ENCODE measurements around the gene IGF1R.

IGF1R gene

GRCh38 chr15:98796685-98797357, 148.5 kb downstream of the IGF1R start:
- in situ Hi-C loops (cut with HindIII; ENCODE audit: low sequenced_read_pairs): no loop called here

DNA sequence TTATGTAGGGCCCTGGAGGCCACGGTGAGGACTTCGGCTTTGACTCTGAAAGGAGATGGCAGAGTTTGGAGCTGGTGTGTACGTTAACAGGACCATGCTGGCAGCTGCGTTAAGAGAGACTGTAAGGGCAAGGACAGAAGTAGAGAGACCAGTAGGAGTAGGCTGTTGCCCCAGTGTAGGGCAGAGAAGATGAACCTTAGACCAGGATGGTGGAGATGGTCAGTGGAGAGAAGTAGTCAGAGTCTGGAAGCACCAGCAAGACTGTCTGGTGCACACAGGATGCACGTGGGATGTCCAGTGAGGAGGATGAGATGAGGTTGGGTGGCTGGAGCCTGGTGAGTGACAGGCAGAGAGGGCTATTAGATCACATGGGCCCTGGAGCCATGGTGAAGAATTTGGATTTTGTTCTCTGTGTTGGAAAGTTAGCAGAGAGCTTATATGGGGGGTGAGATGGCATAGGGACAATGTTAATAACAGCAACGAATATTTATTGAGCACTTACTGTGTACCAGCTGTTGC, 150.1 kb downstream of the IGF1R start:
- no peak for DNase-seq (ENCODE audit: low read depth, low spot score)
- in situ Hi-C loops (cut with HindIII; ENCODE audit: low sequenced_read_pairs): no loop called here
- no peak for TF ChIP-seq CTCF (IDR thresholded peaks at IDR 0.05; ENCODE audit: low read depth, low read length)
- no peak overlapping the region for H3K4me3 ChIP-seq (ENCODE audit: low read depth, low read length)

More at GRCh38 chr15:98796685-98797357, 148.5 kb downstream of the IGF1R start:
- DNase-seq (ENCODE audit: low read depth, low spot score): no peak
- no peak overlapping the region for H3K4me3 ChIP-seq (ENCODE audit: low read depth, low read length)
- no peak for TF ChIP-seq CTCF (IDR thresholded peaks at IDR 0.05; ENCODE audit: low read depth, low read length)

DNA sequence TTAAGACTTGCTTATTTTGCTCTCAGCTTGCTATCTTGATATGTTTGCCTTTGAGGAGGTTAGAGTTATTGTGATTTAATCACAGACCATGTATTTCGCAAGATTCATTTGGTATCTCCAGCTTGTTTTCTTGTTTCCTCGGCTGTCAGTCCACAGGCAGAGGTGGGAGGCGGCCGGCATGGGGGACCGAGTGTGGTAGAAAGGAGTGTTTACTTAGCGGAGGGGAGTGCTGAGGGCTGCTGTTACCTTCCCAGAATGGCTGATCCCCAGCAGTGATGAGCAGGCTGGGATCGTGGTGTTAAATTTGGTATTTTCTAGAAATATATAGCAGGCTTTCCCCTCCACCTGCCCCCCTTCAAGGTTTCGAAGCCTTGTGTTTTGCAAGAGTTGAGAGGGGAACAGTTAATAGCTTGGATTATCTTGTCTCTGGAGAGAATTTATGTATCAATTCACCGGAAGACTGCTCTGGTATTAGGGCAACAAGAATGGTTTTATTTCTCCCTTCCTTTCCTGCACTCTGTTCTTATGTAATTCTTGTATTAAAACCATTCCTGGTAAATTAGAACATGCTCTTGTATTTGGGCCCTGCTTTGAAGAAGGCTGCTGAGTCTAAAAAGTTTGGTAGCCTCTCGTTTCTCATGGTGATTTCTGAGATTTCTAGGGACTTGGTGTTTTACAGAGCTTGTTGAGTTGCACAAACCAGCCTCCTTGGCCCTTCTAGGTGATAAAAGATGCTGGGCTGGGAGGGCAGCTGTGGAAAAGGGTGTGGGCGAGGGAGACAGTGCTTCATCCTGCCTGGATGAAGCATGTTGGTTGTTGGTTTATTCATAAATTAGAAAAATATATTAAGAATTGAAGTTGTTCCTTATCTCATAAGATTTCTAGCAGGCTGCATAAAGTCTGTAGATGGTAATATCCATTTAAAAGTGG, 151.4 kb downstream of the IGF1R start:
- TF ChIP-seq CTCF (IDR thresholded peaks at IDR 0.05; ENCODE audit: low read depth, low read length): no peak
- peak; percentile 46 for DNase-seq (ENCODE audit: low read depth, low spot score)
- H3K4me3 ChIP-seq (ENCODE audit: low read depth, low read length): no peak overlapping the region
- in situ Hi-C loops (cut with HindIII; ENCODE audit: low sequenced_read_pairs): no loop called here

DNA sequence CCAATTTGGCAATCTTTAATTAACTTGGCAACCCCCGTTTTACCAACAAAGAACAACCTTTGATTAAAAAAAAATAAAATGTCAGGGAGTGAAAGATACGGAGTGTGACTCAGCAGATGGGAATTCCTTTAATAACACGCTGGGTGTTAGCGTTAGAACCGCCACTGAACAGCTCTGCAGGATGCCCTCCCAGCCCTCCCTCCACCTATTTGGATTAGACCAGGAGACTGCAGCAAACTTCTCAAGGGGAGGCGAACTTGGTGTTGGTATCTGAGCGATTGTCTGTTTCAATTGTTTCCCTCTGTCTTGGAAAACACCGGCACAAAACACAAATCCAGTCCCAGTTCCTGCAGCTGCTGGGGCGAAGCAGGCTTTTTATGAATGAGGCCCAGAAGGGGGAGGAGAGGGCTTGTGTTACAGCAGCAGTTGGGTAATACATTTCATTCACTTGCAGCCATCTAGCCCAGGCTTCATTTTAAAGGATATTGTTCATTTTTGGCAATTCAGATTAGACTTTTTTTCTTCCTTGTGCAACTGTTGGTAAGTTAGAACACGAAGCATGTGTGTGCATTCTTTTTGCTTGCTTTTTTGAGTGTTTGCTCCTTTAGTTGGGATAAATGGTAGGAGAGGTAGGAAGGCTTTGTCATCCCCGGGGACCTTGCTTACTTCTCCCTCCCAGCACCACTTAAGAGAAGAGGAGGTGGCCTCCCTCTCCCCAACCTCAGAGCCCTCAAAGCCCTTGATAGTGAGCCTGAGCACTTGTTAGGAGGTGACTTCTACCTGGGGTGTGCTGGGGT, 152.3 kb downstream of the IGF1R start:
- no peak for TF ChIP-seq CTCF (IDR thresholded peaks at IDR 0.05; ENCODE audit: low read depth, low read length)
- in situ Hi-C loops (cut with HindIII; ENCODE audit: low sequenced_read_pairs): no loop called here
- DNase-seq (ENCODE audit: low read depth, low spot score): peak; percentile 87
- no peak overlapping the region for H3K4me3 ChIP-seq (ENCODE audit: low read depth, low read length)

DNA sequence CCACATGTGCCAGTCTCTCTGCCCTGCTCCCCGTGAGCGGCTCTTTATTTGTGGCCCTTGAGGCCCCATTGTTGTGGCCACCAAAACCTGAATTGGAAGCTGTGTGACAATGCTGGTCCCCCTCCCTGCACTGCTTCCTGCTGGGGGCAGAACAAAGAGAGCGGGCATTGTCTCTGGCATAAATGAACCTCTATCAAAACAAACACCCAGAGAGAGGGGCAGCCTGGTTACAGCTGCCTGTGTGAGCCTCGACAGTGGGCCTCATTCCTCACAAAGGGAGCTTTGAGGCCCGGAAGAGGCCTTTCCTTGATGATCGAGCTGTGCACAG, 152.9 kb downstream of the IGF1R start:
- H3K4me3 ChIP-seq (ENCODE audit: low read depth, low read length): no peak overlapping the region
- in situ Hi-C loops (cut with HindIII; ENCODE audit: low sequenced_read_pairs): no loop called here
- TF ChIP-seq CTCF (IDR thresholded peaks at IDR 0.05; ENCODE audit: low read depth, low read length): no peak
- DNase-seq (ENCODE audit: low read depth, low spot score): no peak

DNA sequence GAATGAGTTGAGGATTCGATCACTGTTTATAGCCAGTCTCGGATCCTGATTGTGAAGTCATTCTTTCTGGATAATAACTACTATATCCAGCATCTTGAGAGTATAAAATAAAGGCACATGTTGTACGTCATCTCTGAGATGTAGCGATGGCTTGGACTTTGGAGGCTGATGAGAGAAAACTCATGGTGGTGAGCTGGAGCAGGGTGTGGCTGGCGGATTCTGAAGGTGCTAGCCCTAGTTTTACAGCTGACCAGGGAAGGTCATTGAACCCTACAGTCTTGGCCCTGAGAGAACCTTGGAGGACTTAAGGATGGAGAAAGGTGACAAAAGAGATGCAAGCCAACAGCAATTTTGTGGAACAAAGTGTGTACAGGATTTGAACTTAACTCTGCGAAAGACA, 153.8 kb downstream of the IGF1R start:
- no peak for TF ChIP-seq CTCF (IDR thresholded peaks at IDR 0.05; ENCODE audit: low read depth, low read length)
- H3K4me3 ChIP-seq (ENCODE audit: low read depth, low read length): no peak overlapping the region
- in situ Hi-C loops (cut with HindIII; ENCODE audit: low sequenced_read_pairs): no loop called here
- DNase-seq (ENCODE audit: low read depth, low spot score): no peak
